HepG2 (cell line): Measurements from ENCODE around the gene BRAF. TPM values are rescaled to one million over a fixed set of nuclear protein-coding genes. Genes with fewer than 3 reads are reported as not detected.

Experiments used
- ESRRA ChIP-seq: sonication (generic); formaldehyde crosslinking; IDR thresholded peaks from 2 replicates; pipeline ENCODE4 v1.5.1; 2020; ENCODE audit warnings: mild to moderate bottlenecking, low read depth, missing genetic modification reagents
- EZH2 ChIP-seq: conservative IDR thresholded peaks from 2 replicates; pipeline ENCODE4 v1.6.1; 2012; ENCODE audit warnings: mild to moderate bottlenecking, low read depth, low read length, moderate library complexity
- FOXK2 ChIP-seq: fragments of 450-650 bp; IDR thresholded peaks from 2 replicates; pipeline ENCODE4 v1.6.1; 2016
- NAIF1 ChIP-seq: sonication (generic); formaldehyde crosslinking; IDR thresholded peaks from 2 replicates; pipeline ENCODE4 v1.5.0; 2020; ENCODE audit warnings: mild to moderate bottlenecking, missing genetic modification reagents, borderline replicate concordance
- PCBP1 ChIP-seq: fragments of 200-400 bp; formaldehyde crosslinking; IDR thresholded peaks from 2 replicates; pipeline ENCODE4 v1.6.1; 2017; ENCODE audit warnings: mild to moderate bottlenecking, low read depth, low read length, borderline replicate concordance
- POGK ChIP-seq: sonication (generic); formaldehyde crosslinking; conservative IDR thresholded peaks from 2 replicates; pipeline ENCODE4 v1.8.0; 2022; ENCODE audit warnings: mild to moderate bottlenecking, moderate library complexity, missing genetic modification reagents
- TOE1 ChIP-seq: sonication (generic); formaldehyde crosslinking; IDR thresholded peaks from 2 replicates; pipeline ENCODE4 v1.4.0; 2020; ENCODE audit warnings: mild to moderate bottlenecking, missing genetic modification reagents
- ZBTB34 ChIP-seq: sonication (generic); formaldehyde crosslinking; IDR thresholded peaks from 2 replicates; pipeline ENCODE4 v1.8.0; 2022; ENCODE audit warnings: mild to moderate bottlenecking, missing genetic modification reagents
- ZFY ChIP-seq: sonication (generic); formaldehyde crosslinking; IDR thresholded peaks from 2 replicates; pipeline ENCODE4 v1.4.0; 2020; ENCODE audit warnings: missing genetic modification reagents
- ZNF382 ChIP-seq: sonication (generic); formaldehyde crosslinking; IDR thresholded peaks from 2 replicates; pipeline ENCODE4 v1.5.0; 2020; ENCODE audit warnings: missing genetic modification reagents, mild to moderate bottlenecking, borderline replicate concordance
- ZNF609 ChIP-seq: sonication (generic); formaldehyde crosslinking; IDR thresholded peaks from 2 replicates; pipeline ENCODE4 v1.4.0; 2020; ENCODE audit warnings: mild to moderate bottlenecking, missing genetic modification reagents, borderline replicate concordance
- ZNF678 ChIP-seq: sonication (generic); formaldehyde crosslinking; IDR thresholded peaks from 2 replicates; pipeline ENCODE4 v1.4.0; 2020; ENCODE audit warnings: mild to moderate bottlenecking, missing genetic modification reagents
- ZNF737 ChIP-seq: sonication (generic); formaldehyde crosslinking; IDR thresholded peaks from 2 replicates; pipeline ENCODE4 v1.5.0; 2020; ENCODE audit warnings: missing genetic modification reagents, mild to moderate bottlenecking, borderline replicate concordance
- ZXDC ChIP-seq: sonication (generic); formaldehyde crosslinking; IDR thresholded peaks from 2 replicates; pipeline ENCODE4 v1.5.0; 2020; ENCODE audit warnings: mild to moderate bottlenecking, missing genetic modification reagents
- polyA plus RNA-seq, 8 experiments: library from polyadenylated mRNA; depleted of rRNA in 3 of 8; stranded (reverse) in 7 of 8; unstranded in 1 of 8; fragments of >200 nt; fragmentation: Illumina TruSeq in 4 of 8; extraction: Trizol in 4 of 8; gene quantifications; 2 replicates each; pipeline versions ENCODE4 v1.2.1 to v1.2.3, GENCODE V29; 2011 to 2016; ENCODE audit warnings: low read depth in 4 of 8, missing spikeins in 1 of 8, mixed read lengths in 1 of 8; ENCODE audit not compliant: insufficient read depth in 1 of 8
- total RNA-seq, 5 experiments: library from RNA; depleted of rRNA; stranded (reverse); fragments of >200 nt; fragmentation: Illumina TruSeq; extraction: Trizol; gene quantifications; 2 replicates each; pipeline ENCODE4 v1.2.3, GENCODE V29; 2016; ENCODE audit warnings: low read depth in 1 of 5
- TF ChIP-seq, protein P1 (sequence below): sonication (generic); formaldehyde crosslinking; IDR thresholded peaks from 2 replicates; pipeline ENCODE4 v1.5.0; 2020; ENCODE audit warnings: mild to moderate bottlenecking, missing genetic modification reagents, moderate library complexity

Gene BRAF
- total and polyA plus RNA-seq, 2 of the 13 experiments (the other 11 are each of a cell fraction or from before 2014, with no cell fraction given): 12.5 to 13.4 TPM

DNA sequence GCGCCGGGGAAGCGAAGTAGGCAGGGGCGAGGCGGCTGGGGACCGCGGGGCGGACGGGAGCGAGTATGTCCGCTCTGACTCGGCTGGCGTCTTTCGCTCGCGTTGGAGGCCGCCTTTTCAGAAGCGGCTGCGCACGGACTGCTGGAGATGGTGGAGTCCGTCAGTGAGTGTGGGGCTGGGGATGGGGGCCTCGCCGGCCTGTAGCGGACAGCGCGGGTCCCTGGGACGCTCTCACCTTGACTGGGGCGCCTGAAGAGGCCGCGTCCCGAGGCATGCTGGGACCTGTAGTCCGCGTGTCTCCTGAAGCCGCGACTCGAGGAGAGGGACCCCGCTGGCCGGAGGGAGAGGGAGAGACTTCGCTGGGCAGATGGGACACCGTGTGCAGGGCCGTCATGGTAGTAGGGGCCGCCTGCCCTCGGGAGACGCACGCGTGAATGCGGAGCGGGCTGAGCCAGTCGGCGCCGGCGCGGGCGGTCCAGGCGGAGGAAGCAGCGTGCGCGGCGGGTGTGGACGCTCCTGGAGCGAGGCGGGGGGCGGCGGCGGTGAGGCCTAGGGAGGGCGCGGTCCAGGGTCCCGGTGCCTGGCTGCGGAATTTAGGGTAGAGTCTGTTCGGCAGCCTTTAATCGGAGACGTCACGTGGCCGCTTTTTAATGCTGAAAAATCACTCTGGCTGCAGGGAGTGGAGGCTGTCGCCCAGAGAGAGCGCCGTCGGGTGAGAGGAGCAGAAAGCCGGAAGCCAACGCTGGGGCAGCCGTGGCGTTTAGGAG is 227.9 kb downstream of the BRAF start, which contains the start of gene NDUFB2 (continued):
- no peak for TF ChIP-seq ZNF609
- no peak for TF ChIP-seq EZH2
- TF ChIP-seq ZNF737: no peak
- peak; percentile 100 for TF ChIP-seq ZFY (CRISPR knock-in tag)
- no peak for TF ChIP-seq FOXK2
- TF ChIP-seq ZNF678 (CRISPR knock-in tag): peak; percentile 82; the same call in 1 of the 2 replicates
- TF ChIP-seq ZXDC (CRISPR knock-in tag): no peak; the same call in 1 of the 2 replicates
- 0 out of 2 replicates have a peak, but pooled peaks have one; percentile 68 for TF ChIP-seq PCBP1
- 0 out of 2 replicates have a peak, but pooled peaks have one; percentile 22 for TF ChIP-seq TOE1 (CRISPR knock-in tag)
- peak; percentile 91 for TF ChIP-seq ESRRA (CRISPR knock-in tag)
- TF ChIP-seq NAIF1 (CRISPR knock-in tag): peak; percentile 56; the same call in 1 of the 2 replicates
- 0 out of 2 replicates have a peak, but pooled peaks have one; percentile 67 for TF ChIP-seq ZBTB34 (CRISPR knock-in tag)
- TF ChIP-seq, protein P1, sequence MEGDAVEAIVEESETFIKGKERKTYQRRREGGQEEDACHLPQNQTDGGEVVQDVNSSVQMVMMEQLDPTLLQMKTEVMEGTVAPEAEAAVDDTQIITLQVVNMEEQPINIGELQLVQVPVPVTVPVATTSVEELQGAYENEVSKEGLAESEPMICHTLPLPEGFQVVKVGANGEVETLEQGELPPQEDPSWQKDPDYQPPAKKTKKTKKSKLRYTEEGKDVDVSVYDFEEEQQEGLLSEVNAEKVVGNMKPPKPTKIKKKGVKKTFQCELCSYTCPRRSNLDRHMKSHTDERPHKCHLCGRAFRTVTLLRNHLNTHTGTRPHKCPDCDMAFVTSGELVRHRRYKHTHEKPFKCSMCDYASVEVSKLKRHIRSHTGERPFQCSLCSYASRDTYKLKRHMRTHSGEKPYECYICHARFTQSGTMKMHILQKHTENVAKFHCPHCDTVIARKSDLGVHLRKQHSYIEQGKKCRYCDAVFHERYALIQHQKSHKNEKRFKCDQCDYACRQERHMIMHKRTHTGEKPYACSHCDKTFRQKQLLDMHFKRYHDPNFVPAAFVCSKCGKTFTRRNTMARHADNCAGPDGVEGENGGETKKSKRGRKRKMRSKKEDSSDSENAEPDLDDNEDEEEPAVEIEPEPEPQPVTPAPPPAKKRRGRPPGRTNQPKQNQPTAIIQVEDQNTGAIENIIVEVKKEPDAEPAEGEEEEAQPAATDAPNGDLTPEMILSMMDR: no peak
- peak; percentile 85; the same call in 1 of the 2 replicates for TF ChIP-seq POGK (CRISPR knock-in tag)
- TF ChIP-seq ZNF382 (CRISPR knock-in tag): no peak
